Brain microvascular endothelial cell (primary cell): ENCODE results near the gene CD200R1.

Experiments used
- DNase-seq: peaks from one replicate; pipeline ENCODE4 v3.0.0-alpha.2; 2020
- H3K27ac ChIP-seq: fragments of 250-450 bp; sonication (Bioruptor Pico); 2 replicates; pipeline ENCODE4 v1.5.1; 2020; ENCODE audit warnings: mild to moderate bottlenecking, moderate library complexity
- H3K27me3 ChIP-seq: fragments of 250-450 bp; sonication (Bioruptor Pico); replicated peaks from 2 replicates; pipeline ENCODE4 v1.5.1; 2020; ENCODE audit warnings: mild to moderate bottlenecking
- H3K36me3 ChIP-seq: fragments of 250-450 bp; sonication (Bioruptor Pico); replicated peaks from 2 replicates; pipeline ENCODE4 v1.5.1; 2020; ENCODE audit warnings: mild to moderate bottlenecking
- H3K4me3 ChIP-seq: 2 replicates; pipeline ENCODE4 v1.5.1; 2011; ENCODE audit warnings: low read depth, mild to moderate bottlenecking, control low read depth, low read length, moderate library complexity
- in situ Hi-C: cut with HindIII; loops from 2 replicates; pipeline ENCODE4 v1.10.0; 2017; ENCODE audit warnings: low sequenced_read_pairs, low pct_ligation_motif_present
- TF ChIP-seq, protein P1 (sequence below): IDR thresholded peaks from 2 replicates; pipeline ENCODE4 v1.5.1; 2011; ENCODE audit warnings: low read depth, mild to moderate bottlenecking, moderate library complexity, low read length, control low read depth, inconsistent platforms; ENCODE audit errors: missing control alignments

The CD200R1 gene

DNA sequence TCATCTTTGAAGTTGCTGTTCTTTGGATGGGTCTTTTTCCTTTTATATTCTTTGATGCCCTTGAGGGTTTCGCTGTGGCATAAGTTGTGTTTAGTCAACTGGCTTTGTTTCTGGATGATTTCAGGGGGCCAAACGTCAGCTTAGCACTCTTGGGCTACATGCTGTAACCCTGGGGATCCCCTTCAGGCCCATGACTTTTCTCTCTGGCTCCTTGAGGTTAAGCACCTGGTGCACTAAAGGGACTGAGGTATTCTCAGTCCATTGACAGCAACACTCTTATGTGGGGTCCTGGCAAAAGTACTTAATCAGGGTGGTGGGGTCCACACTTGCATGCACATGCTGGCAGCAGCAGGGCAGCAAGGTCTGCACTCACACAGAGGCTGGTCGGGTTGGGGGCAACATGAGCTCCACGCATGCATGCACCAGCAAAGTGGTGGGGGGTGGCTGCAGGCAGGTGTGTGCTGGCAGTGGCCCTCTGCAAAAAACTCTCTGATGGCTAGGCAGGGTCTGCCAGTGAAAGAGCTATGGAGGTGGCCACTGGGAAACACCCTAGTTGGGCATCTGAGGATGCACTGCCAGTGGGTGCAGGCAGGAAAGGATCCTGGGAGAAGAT, 90.1 kb downstream of the CD200R1 start:
- in situ Hi-C loops, result no loop called here
- Histone ChIP-seq H3K4me3 (no peak overlapping the region), H3K27me3 (no peaks in the 10 kb centered on the region), H3K27ac (no peak overlapping the region), H3K36me3 (no peaks in the 10 kb centered on the region)
- TF ChIP-seq, protein P1, sequence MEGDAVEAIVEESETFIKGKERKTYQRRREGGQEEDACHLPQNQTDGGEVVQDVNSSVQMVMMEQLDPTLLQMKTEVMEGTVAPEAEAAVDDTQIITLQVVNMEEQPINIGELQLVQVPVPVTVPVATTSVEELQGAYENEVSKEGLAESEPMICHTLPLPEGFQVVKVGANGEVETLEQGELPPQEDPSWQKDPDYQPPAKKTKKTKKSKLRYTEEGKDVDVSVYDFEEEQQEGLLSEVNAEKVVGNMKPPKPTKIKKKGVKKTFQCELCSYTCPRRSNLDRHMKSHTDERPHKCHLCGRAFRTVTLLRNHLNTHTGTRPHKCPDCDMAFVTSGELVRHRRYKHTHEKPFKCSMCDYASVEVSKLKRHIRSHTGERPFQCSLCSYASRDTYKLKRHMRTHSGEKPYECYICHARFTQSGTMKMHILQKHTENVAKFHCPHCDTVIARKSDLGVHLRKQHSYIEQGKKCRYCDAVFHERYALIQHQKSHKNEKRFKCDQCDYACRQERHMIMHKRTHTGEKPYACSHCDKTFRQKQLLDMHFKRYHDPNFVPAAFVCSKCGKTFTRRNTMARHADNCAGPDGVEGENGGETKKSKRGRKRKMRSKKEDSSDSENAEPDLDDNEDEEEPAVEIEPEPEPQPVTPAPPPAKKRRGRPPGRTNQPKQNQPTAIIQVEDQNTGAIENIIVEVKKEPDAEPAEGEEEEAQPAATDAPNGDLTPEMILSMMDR, result no peak
- no peak for DNase-seq

DNA sequence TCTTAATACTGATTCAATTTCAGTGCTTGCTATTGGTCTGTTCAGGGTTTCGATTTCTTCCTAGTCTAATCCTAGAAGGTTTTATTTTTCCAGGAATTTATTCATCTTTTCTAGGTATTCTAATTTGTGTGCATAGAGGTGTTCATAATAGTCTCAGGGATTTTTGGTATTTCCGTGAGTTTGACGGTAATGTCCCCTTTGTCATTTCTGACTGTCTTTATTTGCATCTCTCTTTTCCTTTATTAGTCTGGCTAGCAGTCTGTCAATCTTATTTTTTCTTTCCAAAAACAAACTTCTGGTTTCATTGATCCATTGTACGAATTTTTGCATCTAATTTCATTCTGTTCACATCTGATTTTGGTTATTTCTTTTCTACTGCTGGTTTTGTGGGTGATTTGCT, 93.0 kb downstream of the CD200R1 start:
- H3K4me3 ChIP-seq, result no peak overlapping the region
- H3K27ac ChIP-seq, result no peak overlapping the region
- TF ChIP-seq, protein P1, result no peak
- H3K27me3 ChIP-seq, result no peaks in the 10 kb centered on the region
- no peak for DNase-seq
- in situ Hi-C loops, result no loop called here
- no peaks in the 10 kb centered on the region for H3K36me3 ChIP-seq

DNA sequence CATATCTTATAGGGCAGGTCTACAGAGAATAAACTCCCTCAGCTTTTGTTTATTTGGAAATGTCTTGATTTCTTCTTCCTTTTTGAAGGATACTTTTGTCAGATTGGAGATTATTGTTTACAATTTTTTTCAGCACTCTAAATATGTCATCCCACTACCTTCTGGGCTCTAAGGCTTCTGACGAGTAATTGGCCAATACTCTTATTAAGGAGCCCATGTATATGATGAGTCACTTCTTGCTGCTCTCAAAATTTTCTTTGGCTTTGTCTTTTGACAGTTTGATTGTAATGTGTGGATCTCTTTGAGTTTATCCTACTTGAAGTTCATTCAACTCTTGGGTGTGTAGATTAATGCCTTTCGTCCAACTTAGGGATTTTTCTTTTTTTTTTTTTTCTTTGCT, 99.3 kb downstream of the CD200R1 start:
- Histone ChIP-seq H3K27me3 (no peaks in the 10 kb centered on the region), H3K4me3 (no peak overlapping the region), H3K36me3 (no peaks in the 10 kb centered on the region), H3K27ac (no peak overlapping the region)
- DNase-seq, result no peak
- TF ChIP-seq, protein P1, result no peak
- in situ Hi-C loops, result no loop called here

DNA sequence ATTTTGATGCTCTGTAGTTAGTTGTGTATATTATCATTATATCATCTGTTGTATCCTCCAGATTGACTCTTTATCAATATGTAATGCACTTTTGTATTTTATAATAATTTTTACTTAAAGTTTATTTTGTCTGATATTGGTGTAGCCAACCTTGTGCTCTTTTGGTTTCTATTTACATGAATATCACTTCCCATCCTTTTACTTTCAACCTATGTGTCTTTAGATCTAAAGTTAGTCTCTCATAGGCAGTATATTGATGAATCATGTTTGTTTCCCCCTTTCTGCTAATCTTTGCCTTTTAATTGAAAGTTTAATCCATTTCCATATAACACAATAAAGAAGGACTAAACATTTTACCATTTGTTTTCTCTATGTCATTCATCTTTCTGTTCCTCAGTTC, 100.2 kb downstream of the CD200R1 start:
- H3K27me3 ChIP-seq, result no peaks in the 10 kb centered on the region
- no peak overlapping the region for H3K27ac ChIP-seq
- H3K36me3 ChIP-seq, result no peaks in the 10 kb centered on the region
- no peak overlapping the region for H3K4me3 ChIP-seq
- in situ Hi-C loops, result no loop called here
- TF ChIP-seq, protein P1, result no peak
- no peak for DNase-seq

DNA sequence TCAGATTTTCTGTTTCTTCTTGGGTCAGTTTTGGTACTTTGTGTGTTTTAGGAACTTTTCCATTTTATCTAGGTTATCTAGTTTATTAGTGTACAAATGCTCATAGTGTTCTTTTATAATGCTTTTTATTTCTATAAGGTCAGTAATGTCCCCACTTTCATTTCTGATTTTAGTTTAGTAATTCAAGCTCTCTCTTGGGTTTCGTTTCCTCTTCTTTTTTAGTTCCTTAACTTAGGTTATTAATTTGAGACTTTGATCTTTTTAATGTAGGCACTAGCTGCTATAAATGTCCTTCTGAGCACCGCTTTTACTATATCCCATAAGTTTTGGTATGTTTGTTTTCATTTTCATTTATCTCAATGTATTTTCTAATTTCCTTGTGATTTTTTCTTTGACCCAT, 101.3 kb downstream of the CD200R1 start:
- in situ Hi-C loops, result no loop called here
- DNase-seq, result no peak
- no peak overlapping the region for H3K4me3 ChIP-seq
- H3K27ac ChIP-seq, result no peak overlapping the region
- no peaks in the 10 kb centered on the region for H3K36me3 ChIP-seq
- TF ChIP-seq, protein P1, result no peak
- no peaks in the 10 kb centered on the region for H3K27me3 ChIP-seq

DNA sequence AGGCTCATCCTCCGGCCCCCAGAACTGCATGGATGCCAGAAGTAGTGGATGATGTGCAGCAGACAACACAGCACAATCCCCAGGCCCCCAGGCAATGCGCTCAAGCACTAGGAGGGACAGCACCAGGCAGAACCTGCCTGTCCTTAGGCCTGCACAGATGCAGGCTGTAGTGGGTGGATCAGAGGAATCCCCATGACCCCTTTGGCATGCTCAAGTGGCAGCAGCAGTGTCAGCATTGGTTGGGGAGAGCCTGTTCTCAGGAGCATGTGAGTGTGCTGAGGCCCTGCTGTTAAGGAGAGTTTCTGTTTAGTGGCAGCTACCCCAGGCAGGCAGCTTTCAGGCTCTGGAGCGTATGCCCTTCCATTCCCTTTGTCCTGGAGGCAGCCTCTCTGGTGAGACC, 103.2 kb downstream of the CD200R1 start:
- no peaks in the 10 kb centered on the region for H3K27me3 ChIP-seq
- in situ Hi-C loops, result no loop called here
- H3K4me3 ChIP-seq, result no peak overlapping the region
- TF ChIP-seq, protein P1, result no peak
- no peak for DNase-seq
- no peaks in the 10 kb centered on the region for H3K36me3 ChIP-seq
- H3K27ac ChIP-seq, result no peak overlapping the region
